NCI-H82 (cell line): ENCODE data around the gene DSCAML1.
"Not testable (repeated sequence)": the region's sequence is repeated elsewhere in the genome, so short reads cannot be mapped to it uniquely, and the experiment has no call there.

Experiments used
- DNase-seq: peaks from one replicate; lab custom pipeline; 2025; lab: John Stamatoyannopoulos, UW

DSCAML1 gene

DNA sequence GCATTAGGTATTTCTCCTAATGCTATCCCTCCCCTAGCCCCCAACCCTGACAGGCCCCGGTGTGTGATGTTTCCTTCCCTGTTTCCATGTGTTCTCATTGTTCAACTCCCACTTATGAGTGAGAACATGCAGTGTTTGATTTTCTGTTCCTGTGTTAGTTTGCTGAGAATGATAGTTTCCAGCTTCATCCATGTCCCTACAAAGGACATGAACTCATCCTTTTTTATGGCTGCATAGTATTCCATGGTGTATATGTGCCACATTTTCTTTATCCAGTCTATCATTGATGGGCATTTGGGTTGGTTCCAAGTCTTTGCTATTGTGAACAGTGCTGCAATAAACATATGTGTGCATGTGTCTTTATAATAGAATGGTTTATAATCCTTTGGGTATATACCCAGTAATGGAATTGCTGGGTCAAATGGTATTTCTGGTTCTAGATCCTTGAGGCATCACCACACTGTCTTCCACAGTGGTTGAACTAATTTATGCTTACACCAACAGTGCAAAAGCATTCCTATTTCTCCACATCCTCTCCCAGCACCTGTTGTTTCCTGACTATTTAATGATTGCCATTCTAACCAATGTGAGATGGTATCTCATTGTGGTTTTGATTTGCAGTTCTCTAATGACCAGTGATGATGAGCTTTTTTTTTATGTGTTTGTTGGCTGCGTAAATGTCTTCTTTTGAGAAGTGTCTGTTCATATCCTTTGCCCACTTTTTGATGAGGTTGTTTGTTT is 397.7 kb downstream of the DSCAML1 start:
- not testable (repeated sequence) for DNase-seq

DNA sequence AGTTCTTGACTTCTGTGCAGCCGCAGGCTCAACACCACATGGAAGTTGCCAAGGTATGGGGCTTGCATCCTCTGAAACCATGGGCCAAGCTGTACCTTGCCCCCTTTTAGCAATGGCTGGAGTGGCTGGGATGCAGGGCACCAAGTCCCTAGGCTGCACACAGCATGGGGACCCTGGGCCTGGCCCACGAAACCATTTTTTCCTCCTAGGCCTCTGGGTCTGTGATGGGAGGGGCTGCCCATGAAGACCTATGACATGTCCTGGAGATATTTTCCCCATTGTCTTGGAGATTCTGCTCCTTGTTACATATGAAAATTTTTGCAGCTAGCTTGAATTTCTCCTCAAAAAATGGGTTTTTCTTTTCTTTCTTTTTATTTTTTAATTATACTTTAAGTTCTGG is 398.4 kb downstream of the DSCAML1 start:
- not testable (repeated sequence) for DNase-seq

- no peak for DNase-seq
These were observed 400.0 kb downstream of the DSCAML1 start for GRCh38 chr11:117396970-117397369.

DNA sequence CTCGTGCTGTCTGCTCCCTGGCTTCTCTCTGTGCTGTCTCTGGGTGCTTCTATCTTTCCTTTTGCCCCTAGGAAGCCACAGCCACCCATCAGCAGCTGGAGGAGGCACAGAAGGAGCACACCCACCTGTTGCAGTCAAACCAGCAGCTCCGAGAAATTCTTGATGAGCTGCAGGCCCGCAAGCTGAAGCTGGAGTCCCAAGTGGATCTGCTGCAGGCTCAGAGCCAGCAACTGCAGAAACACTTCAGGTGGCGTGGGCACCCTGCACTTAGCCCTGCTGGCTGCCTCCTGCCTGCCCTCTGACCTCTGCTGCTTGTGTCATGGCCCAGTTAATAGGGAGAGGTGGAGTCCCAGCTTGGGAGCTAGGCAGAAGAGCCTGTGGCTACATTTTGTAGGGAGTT is 401.5 kb downstream of the DSCAML1 start:
- no peak for DNase-seq

- no peak for DNase-seq
These were observed 402.6 kb downstream of the DSCAML1 start for GRCh38 chr11:117394221-117394925.

- DNase-seq, result no peak
These were observed 404.0 kb downstream of the DSCAML1 start for GRCh38 chr11:117392979-117393378.

GRCh38 chr11:117392001-117392690 is 404.9 kb downstream of the DSCAML1 start:
- DNase-seq, result no peak

DNA sequence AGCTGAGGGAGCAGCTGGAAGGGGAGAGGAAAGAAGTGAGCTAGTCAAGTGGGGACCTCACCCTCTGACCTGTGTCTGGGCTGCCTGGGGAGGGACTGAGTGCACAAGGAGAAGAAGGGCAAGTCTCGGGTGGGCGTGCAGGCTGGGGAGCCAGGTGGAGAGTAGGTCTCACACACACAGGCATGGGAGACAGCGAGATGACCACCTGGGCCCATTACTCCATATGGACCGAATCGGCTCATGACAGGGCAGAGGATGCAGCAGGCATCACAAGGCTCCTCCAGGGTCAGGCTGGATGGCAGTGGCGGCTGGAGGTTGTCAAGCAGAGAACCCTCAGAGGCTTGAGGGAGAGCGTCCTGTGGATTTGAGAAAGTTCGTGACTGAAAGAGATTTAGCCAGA is 405.8 kb downstream of the DSCAML1 start:
- DNase-seq, result no peak

DNA sequence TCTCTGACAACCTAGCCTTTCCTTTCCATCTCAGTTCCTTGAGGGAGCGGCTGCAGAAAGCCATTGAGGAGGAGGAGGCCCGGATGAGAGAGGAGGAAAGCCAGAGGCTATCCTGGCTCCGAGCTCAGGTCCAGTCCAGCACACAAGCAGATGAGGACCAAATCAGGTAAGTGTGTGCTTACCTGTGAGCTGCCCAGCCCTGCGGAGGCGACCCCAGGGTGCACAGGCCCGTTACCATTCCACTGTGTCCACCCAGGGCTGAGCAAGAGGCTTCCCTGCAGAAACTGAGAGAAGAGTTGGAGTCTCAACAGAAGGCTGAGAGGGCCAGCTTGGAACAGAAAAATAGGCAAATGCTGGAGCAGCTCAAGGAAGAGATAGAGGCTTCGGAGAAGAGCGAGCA is 406.3 kb downstream of the DSCAML1 start:
- no peak for DNase-seq

- no peak for DNase-seq
These were observed 408.8 kb downstream of the DSCAML1 start for GRCh38 chr11:117387992-117388755.

- no peak for DNase-seq
These were observed 411.1 kb downstream of the DSCAML1 start for GRCh38 chr11:117385906-117386305.

GRCh38 chr11:117385471-117385870 is 411.5 kb downstream of the DSCAML1 start:
- no peak for DNase-seq

GRCh38 chr11:117384045-117384444 is 413.0 kb downstream of the DSCAML1 start:
- no peak for DNase-seq

GRCh38 chr11:117382746-117383145 is 414.3 kb downstream of the DSCAML1 start:
- no peak for DNase-seq

DNA sequence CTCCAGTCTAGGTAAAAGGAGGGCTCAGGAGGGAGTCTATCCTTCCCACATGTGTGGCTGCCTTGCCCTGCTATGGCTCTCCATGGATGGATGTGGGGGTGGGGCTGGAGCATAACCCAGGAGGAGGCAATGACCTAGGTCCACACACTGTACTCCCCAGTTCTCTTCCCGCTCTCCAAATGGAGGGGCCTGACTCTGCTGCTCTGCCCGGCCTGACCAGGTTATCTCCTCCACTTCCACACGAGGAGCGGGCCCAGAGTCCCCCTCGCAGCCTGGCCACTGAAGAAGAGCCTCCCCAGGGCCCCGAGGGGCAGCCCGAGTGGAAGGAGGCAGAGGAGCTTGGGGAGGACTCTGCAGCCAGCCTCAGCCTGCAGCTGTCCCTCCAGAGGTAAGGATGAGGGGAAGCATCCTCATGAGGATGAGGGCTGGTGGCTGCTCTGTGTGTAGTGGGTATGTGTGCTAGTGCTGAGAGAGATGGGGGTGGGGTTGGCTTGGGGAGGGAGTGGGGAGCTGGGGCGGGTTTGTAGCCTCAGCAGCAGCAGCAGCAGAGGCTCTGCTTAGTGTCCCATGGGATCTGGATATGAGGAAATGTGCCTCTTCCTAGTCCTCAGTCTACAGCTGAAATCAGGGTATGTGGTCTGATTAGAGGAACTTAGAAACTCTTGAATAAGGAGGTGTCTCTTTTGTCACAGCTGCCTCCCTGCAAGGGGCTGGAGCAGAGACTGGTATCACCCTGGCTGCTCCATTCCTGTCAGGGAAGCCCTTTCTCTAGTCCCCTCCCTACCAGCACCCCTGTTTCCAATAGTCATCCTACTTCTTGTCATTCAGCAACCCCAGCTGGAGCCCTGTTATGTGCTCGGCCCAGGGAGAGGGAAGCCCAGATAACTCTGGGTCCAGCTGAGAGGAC is 415.3 kb downstream of the DSCAML1 start:
- no peak for DNase-seq

GRCh38 chr11:117380676-117381075 is 416.3 kb downstream of the DSCAML1 start:
- no peak for DNase-seq

DNA sequence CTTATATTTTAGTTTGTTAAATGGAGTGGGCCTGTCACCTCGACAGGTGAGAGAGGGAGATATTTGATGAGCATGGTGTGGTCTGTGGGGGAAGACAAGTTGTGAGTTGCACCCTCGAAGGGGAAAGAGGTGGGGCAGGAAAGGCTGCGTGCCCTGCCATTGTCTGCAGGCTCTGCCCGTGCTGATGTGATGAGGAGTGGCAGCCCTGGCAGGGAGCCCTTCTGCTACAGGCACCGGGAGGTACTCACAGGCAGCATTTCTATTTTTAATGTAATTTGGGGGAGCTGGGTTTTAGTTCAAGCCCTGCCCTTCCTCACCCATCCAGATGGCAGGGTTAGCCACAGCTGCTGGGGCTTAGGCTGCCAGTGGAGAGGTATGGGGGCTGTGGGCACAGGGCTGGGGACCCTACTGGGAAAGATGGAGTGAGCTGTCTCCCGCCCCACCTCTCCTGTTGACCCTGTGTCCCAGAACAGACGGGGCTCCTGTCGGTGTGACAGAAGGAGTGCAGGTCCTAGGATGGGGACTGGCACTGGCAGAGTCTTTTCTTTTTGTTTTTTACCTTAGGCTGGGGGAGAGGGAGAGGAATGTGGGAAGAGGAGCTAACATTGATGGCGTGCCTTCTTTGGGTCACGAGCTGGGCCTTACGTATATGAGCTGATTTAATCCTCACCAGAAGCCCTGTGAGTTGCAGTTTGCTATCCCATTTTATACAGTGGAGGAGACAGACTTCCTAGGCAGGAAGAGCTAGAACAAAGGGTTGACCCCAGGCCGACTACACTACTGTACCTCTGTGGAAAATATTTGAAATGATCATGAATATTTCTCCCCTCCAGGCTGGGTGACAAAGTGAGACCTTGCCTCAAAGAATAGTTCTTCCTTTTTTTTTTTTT is 417.8 kb downstream of the DSCAML1 start:
- no peak for DNase-seq
